ENCODE results near the gene CADM2.

DNA sequence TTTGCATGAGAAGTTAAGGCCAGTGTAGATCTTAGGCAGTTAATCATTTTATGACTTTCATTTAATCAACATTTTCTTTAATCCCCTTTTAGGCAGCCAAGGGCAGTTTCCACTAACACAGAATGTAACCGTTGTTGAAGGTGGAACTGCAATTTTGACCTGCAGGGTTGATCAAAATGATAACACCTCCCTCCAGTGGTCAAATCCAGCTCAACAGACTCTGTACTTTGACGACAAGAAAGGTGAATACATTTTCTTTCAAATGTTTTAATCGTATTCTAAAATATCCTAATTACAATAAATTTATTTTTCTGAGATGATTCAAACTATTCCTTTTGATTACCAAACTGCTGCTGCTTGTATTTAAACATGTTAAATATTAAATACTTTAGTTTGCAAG is 843.2 kb downstream of the CADM2 start:
- TF ChIP-seq SRF (IDR thresholded peaks at IDR 0.05; ENCODE audit: low read depth) (no peak), CEBPB (IDR thresholded peaks at IDR 0.05; ENCODE audit: low read depth) (no peak), ZNF274 (IDR thresholded peaks at IDR 0.05; ENCODE audit: low read depth, low read length) (no peak), SIN3A (IDR thresholded peaks at IDR 0.05; ENCODE audit: low read depth) (no peak), POLR2A (IDR thresholded peaks at IDR 0.05; ENCODE audit: borderline replicate concordance, extremely low read depth, insufficient read depth, insufficient read length) (no peak)
- TF ChIP-seq, protein P1, sequence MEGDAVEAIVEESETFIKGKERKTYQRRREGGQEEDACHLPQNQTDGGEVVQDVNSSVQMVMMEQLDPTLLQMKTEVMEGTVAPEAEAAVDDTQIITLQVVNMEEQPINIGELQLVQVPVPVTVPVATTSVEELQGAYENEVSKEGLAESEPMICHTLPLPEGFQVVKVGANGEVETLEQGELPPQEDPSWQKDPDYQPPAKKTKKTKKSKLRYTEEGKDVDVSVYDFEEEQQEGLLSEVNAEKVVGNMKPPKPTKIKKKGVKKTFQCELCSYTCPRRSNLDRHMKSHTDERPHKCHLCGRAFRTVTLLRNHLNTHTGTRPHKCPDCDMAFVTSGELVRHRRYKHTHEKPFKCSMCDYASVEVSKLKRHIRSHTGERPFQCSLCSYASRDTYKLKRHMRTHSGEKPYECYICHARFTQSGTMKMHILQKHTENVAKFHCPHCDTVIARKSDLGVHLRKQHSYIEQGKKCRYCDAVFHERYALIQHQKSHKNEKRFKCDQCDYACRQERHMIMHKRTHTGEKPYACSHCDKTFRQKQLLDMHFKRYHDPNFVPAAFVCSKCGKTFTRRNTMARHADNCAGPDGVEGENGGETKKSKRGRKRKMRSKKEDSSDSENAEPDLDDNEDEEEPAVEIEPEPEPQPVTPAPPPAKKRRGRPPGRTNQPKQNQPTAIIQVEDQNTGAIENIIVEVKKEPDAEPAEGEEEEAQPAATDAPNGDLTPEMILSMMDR (IDR thresholded peaks at IDR 0.05 in 2 of 3, conservative IDR thresholded peaks at IDR 0.05 in 1 of 3; ENCODE audit: borderline replicate concordance in 1 of 3, insufficient read depth in 1 of 3, low read depth in 2 of 3, low read length in 2 of 3): no peak
- TF ChIP-seq, protein P2, sequence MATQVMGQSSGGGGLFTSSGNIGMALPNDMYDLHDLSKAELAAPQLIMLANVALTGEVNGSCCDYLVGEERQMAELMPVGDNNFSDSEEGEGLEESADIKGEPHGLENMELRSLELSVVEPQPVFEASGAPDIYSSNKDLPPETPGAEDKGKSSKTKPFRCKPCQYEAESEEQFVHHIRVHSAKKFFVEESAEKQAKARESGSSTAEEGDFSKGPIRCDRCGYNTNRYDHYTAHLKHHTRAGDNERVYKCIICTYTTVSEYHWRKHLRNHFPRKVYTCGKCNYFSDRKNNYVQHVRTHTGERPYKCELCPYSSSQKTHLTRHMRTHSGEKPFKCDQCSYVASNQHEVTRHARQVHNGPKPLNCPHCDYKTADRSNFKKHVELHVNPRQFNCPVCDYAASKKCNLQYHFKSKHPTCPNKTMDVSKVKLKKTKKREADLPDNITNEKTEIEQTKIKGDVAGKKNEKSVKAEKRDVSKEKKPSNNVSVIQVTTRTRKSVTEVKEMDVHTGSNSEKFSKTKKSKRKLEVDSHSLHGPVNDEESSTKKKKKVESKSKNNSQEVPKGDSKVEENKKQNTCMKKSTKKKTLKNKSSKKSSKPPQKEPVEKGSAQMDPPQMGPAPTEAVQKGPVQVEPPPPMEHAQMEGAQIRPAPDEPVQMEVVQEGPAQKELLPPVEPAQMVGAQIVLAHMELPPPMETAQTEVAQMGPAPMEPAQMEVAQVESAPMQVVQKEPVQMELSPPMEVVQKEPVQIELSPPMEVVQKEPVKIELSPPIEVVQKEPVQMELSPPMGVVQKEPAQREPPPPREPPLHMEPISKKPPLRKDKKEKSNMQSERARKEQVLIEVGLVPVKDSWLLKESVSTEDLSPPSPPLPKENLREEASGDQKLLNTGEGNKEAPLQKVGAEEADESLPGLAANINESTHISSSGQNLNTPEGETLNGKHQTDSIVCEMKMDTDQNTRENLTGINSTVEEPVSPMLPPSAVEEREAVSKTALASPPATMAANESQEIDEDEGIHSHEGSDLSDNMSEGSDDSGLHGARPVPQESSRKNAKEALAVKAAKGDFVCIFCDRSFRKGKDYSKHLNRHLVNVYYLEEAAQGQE (IDR thresholded peaks at IDR 0.05; ENCODE audit: low read depth): no peak
